Dedifferentiated amniotic fluid mesenchymal stem cell (primary cell): ENCODE data around the gene SLC39A1.
"Not testable (repeated sequence)": the region's sequence is repeated elsewhere in the genome, so short reads cannot be mapped to it uniquely, and the experiment has no call there.

Source experiments
- DNase-seq: peaks from one replicate; pipeline ENCODE4 v3.0.0-alpha.2; 2016; ENCODE audit errors: extremely low spot score

The SLC39A1 gene

GRCh38 chr1:153963030-153963849 is at the start of gene SLC39A1:
TSS of gene SLC39A1 (minus strand) at chr1:153963537. CDS start at chr1:153962715, 822 bp downstream.
- peak; percentile 97 for DNase-seq

- DNase-seq: not testable (repeated sequence)
Measured at GRCh38 chr1:154012543-154012942, 49.2 kb upstream of the SLC39A1 start.

GRCh38 chr1:154012129-154012528 is 48.8 kb upstream of the SLC39A1 start:
- no peak for DNase-seq

GRCh38 chr1:154006136-154006535 is 42.8 kb upstream of the SLC39A1 start:
- peak; percentile 52 for DNase-seq

GRCh38 chr1:154000420-154000819 is 37.1 kb upstream of the SLC39A1 start:
- DNase-seq: no peak

- DNase-seq: not testable (repeated sequence)
Measured at GRCh38 chr1:153996882-153997281, 33.5 kb upstream of the SLC39A1 start.

- DNase-seq: no peak
Measured at GRCh38 chr1:153995640-153996039, 32.3 kb upstream of the SLC39A1 start.

GRCh38 chr1:153995202-153995601 is 31.9 kb upstream of the SLC39A1 start:
- no peak for DNase-seq

- DNase-seq: no peak
Measured at GRCh38 chr1:153991806-153992205, 28.5 kb upstream of the SLC39A1 start.

- DNase-seq: no peak
Measured at GRCh38 chr1:153991151-153991630, 27.9 kb upstream of the SLC39A1 start.

GRCh38 chr1:153990468-153991150 is 27.3 kb upstream of the SLC39A1 start, which contains the start of gene RPS27:
TSS of gene RPS27 (plus strand) at chr1:153990762. CDS start at chr1:153990797, 35 bp downstream.
- peak; percentile 99 for DNase-seq

- DNase-seq: no peak
Measured at GRCh38 chr1:153987621-153988020, 24.3 kb upstream of the SLC39A1 start.

GRCh38 chr1:153985941-153986761 is 22.8 kb upstream of the SLC39A1 start, which contains the start of gene RAB13:
TSS of gene RAB13 (minus strand) at chr1:153986339. CDS start at chr1:153986236, 103 bp downstream.
- DNase-seq: peak; percentile 81

- no peak for DNase-seq
Measured at GRCh38 chr1:153985341-153985912, 22.1 kb upstream of the SLC39A1 start.

- no peak for DNase-seq
Measured at GRCh38 chr1:153984123-153984894, 21.0 kb upstream of the SLC39A1 start.

GRCh38 chr1:153981735-153982134 is 18.4 kb upstream of the SLC39A1 start:
- not testable (repeated sequence) for DNase-seq

GRCh38 chr1:153979091-153979490 is 15.8 kb upstream of the SLC39A1 start:
- DNase-seq: not testable (repeated sequence)

GRCh38 chr1:153978274-153978909 is 15.1 kb upstream of the SLC39A1 start:
- no peak for DNase-seq

GRCh38 chr1:153977250-153978240 is 14.2 kb upstream of the SLC39A1 start, which contains the start of gene JTB:
TSS of gene JTB (minus strand) at chr1:153977674. CDS start at chr1:153977252, 422 bp downstream.
- DNase-seq: peak; percentile 86
